Hematopoietic multipotent progenitor cell treated with erythropoietin and hydrocortisone succinate and interleukin-3 and kit ligand, for 6 days (in vitro differentiated cells): ENCODE data around the gene DLL1.
A peak's percentile ranks its signal among the peaks of the same experiment; 100 is the strongest.
"Not testable (repeated sequence)": the region's sequence is repeated elsewhere in the genome, so short reads cannot be mapped to it uniquely, and the experiment has no call there.

Experiments used
- DNase-seq: peaks from one replicate; pipeline ENCODE4 v3.0.0-alpha.2; 2015

DLL1 gene

GRCh38 chr6:170266061-170266825, 24.6 kb downstream of the DLL1 start:
- peak; percentile 31 for DNase-seq

GRCh38 chr6:170265655-170266054, 25.2 kb downstream of the DLL1 start:
- DNase-seq, result no peak

- not testable (repeated sequence) for DNase-seq
Measured at GRCh38 chr6:170264644-170265043, 26.2 kb downstream of the DLL1 start.

- DNase-seq, result no peak
Measured at GRCh38 chr6:170264086-170264485, 26.8 kb downstream of the DLL1 start.

- no peak for DNase-seq
Measured at GRCh38 chr6:170263410-170263809, 27.5 kb downstream of the DLL1 start.

GRCh38 chr6:170262489-170263088, 28.3 kb downstream of the DLL1 start:
- no peak for DNase-seq

- no peak for DNase-seq
Measured at GRCh38 chr6:170261643-170262488, 29.0 kb downstream of the DLL1 start.

- no peak for DNase-seq
Measured at GRCh38 chr6:170260686-170261085, 30.2 kb downstream of the DLL1 start.

- DNase-seq, result no peak
Measured at GRCh38 chr6:170259278-170259677, 31.6 kb downstream of the DLL1 start.

- DNase-seq, result no peak
Measured at GRCh38 chr6:170258407-170258806, 32.5 kb downstream of the DLL1 start.

GRCh38 chr6:170257376-170257775, 33.5 kb downstream of the DLL1 start:
- DNase-seq, result no peak

GRCh38 chr6:170256641-170257040, 34.2 kb downstream of the DLL1 start:
- DNase-seq, result no peak

GRCh38 chr6:170255426-170256125, 35.3 kb downstream of the DLL1 start:
- DNase-seq, result no peak

- no peak for DNase-seq
Measured at GRCh38 chr6:170254315-170255213, 36.3 kb downstream of the DLL1 start.

GRCh38 chr6:170253910-170254269, 37.0 kb downstream of the DLL1 start:
- DNase-seq, result no peak

- DNase-seq, result no peak
Measured at GRCh38 chr6:170253226-170253909, 37.5 kb downstream of the DLL1 start.

- no peak for DNase-seq
Measured at GRCh38 chr6:170251776-170252571, 38.9 kb downstream of the DLL1 start.

GRCh38 chr6:170250981-170251775, 39.7 kb downstream of the DLL1 start:
- no peak for DNase-seq

GRCh38 chr6:170250455-170250854, 40.4 kb downstream of the DLL1 start:
- DNase-seq, result no peak

GRCh38 chr6:170249817-170250216, 41.1 kb downstream of the DLL1 start:
- no peak for DNase-seq
